ENCODE data around the gene GPR150. TPM values are rescaled to one million over a fixed set of nuclear protein-coding genes. Genes with fewer than 3 reads are reported as not detected.

The GPR150 gene
- total and polyA plus RNA-seq, 9 of the 15 experiments (the other 6 are each of a cell fraction or from before 2014, with no cell fraction given): not detected

- TF ChIP-seq ZNF407 (IDR thresholded peaks at IDR 0.05; ENCODE audit: low read depth) (no peak), ARID2 (IDR thresholded peaks at IDR 0.05) (peak; percentile 70; the same call in 1 of the 2 replicates), BCL6 (CRISPR knock-in tag; IDR thresholded peaks at IDR 0.05) (no peak), ARNT (IDR thresholded peaks at IDR 0.05) (peak in 1 of 2 experiments; percentile 39; a peak in 1 of 4 replicates), ZSCAN32 (CRISPR knock-in tag; IDR thresholded peaks at IDR 0.05) (no peak), CC2D1A (IDR thresholded peaks at IDR 0.05) (peak; percentile 83), RAD51 (IDR thresholded peaks at IDR 0.05; ENCODE audit: borderline replicate concordance, low read depth) (no peak), SMC3 (conservative IDR thresholded peaks at IDR 0.05; ENCODE audit: insufficient read depth, low read depth, low read length) (peak; percentile 53; the same call in 1 of the 2 replicates), ZNF263 (CRISPR knock-in tag; IDR thresholded peaks at IDR 0.05; ENCODE audit: borderline replicate concordance) (peak; percentile 39; the same call in 1 of the 2 replicates)
Measured at GRCh38 chr5:95644351-95645042, 24.6 kb downstream of the GPR150 start (continued).
